Endothelial cell of umbilical vein (primary cell): ENCODE data around the gene BTBD2. TPM values are rescaled to one million over a fixed set of nuclear protein-coding genes. Genes with fewer than 3 reads are reported as not detected.

Experiments used
- BruUV-seq: library from RNA; stranded (reverse); fragments of 400-500 nt; replicated peaks from 2 replicates; lab custom pipeline; 2021; lab: Mats Ljungman, UMichigan
- CTCF ChIA-PET: fragments of 300-600, 350-600 bp; sonication (Branson Sonifier 250); formaldehyde crosslinking; loops from one replicate; lab custom pipeline; 2021; ENCODE audit warnings: antibody characterized with exemption, inconsistent platforms; lab: Charles Lee
- POLR2A ChIA-PET: fragments of 300-600, 350-600 bp; sonication (Branson Sonifier 250); formaldehyde crosslinking; loops from one replicate; lab custom pipeline; 2021; ENCODE audit warnings: antibody characterized with exemption, inconsistent platforms; lab: Charles Lee
- DNase-seq: peaks from one replicate; pipeline ENCODE4 v3.0.0-alpha.2; 2011; ENCODE audit warnings: low read depth, low spot score
- FAIRE-seq: peaks from 2 replicates; lab custom pipeline; 2011; peaks lifted over from hg19 to GRCh38; lab: Jason Lieb, UNC
- H2AFZ ChIP-seq: 2 replicates; pipeline ENCODE4 v1.6.0; 2012; ENCODE audit warnings: low read depth, low read length, control low read depth, inconsistent platforms
- H3K27ac ChIP-seq: 2 replicates; pipeline ENCODE4 v1.5.1; 2011; ENCODE audit warnings: low read depth, mild to moderate bottlenecking, control low read depth, low read length, moderate library complexity; ENCODE audit not compliant: insufficient read depth
- H3K27me3 ChIP-seq, 2 experiments: 2 replicates each; pipeline versions ENCODE4 v1.6.0 to v1.6.1; 2011; ENCODE audit warnings: low read length in 2 of 2, mixed read lengths in 1 of 2; ENCODE audit not compliant: control insufficient read depth in 2 of 2, insufficient read depth in 2 of 2
- H3K36me3 ChIP-seq, 2 experiments: 2 replicates in 1 of 2; 3 replicates in 1 of 2; pipeline ENCODE4 v1.5.1; 2011; ENCODE audit warnings: low read length in 2 of 2, mild to moderate bottlenecking in 1 of 2, moderate library complexity in 1 of 2; ENCODE audit not compliant: control insufficient read depth in 2 of 2, insufficient read depth in 2 of 2; ENCODE audit errors: extremely low read depth in 1 of 2
- H3K4me1 ChIP-seq: 3 replicates; pipeline ENCODE4 v1.5.1; 2011; ENCODE audit warnings: mild to moderate bottlenecking, low read length; ENCODE audit not compliant: control insufficient read depth, insufficient read depth; ENCODE audit errors: extremely low read depth
- H3K4me2 ChIP-seq: 2 replicates; pipeline ENCODE4 v1.6.1; 2011; ENCODE audit warnings: low read length, control low read depth, mixed read lengths; ENCODE audit not compliant: insufficient read depth
- H3K4me3 ChIP-seq, 3 experiments: fragments of 200-600 bp in 1 of 3; sonication (generic), shearing (Covaris generic) in 1 of 3; replicated peaks in 1 of 3; 2 replicates each; pipeline ENCODE4 v1.5.1; 2011 to 2016; ENCODE audit warnings: control low read depth in 3 of 3, low read length in 3 of 3, mild to moderate bottlenecking in 2 of 3, inconsistent platforms in 1 of 3, low read depth in 1 of 3, moderate library complexity in 1 of 3; ENCODE audit not compliant: insufficient read depth in 1 of 3
- H3K79me2 ChIP-seq: 2 replicates; pipeline ENCODE4 v1.6.0; 2012; ENCODE audit warnings: low read length, inconsistent platforms; ENCODE audit not compliant: control insufficient read depth, insufficient read depth
- H3K9ac ChIP-seq: replicated peaks from 2 replicates; pipeline ENCODE3; 2011; ENCODE audit warnings: low read length, control low read depth; ENCODE audit not compliant: insufficient read depth; ENCODE audit errors: extremely low read depth
- H3K9me1 ChIP-seq: replicated peaks from 3 replicates; pipeline ENCODE4 v1.6.0; 2011; ENCODE audit warnings: mild to moderate bottlenecking, low read length; ENCODE audit not compliant: control insufficient read depth, insufficient read depth; ENCODE audit errors: extremely low read depth
- H3K9me3 ChIP-seq: replicated peaks from 2 replicates; pipeline ENCODE4 v1.5.1; 2012; ENCODE audit warnings: low read length, inconsistent platforms; ENCODE audit not compliant: control insufficient read depth, insufficient read depth
- H4K20me1 ChIP-seq: replicated peaks from 2 replicates; pipeline ENCODE3; 2011; ENCODE audit warnings: mild to moderate bottlenecking, low read length; ENCODE audit not compliant: control insufficient read depth, insufficient read depth; ENCODE audit errors: extremely low read depth
- CTCF ChIP-seq, 2 donors: IDR thresholded peaks; 1 replicate in 1 of 2; 2 replicates in 1 of 2; pipeline ENCODE4 v1.5.1; 2011; ENCODE audit warnings: low read length in 2 of 2, mild to moderate bottlenecking in 2 of 2, moderate library complexity in 2 of 2, control low read depth in 1 of 2, inconsistent platforms in 1 of 2, low read depth in 1 of 2; ENCODE audit not compliant: insufficient read depth in 1 of 2; ENCODE audit errors: extremely low read depth in 1 of 2
- FOS ChIP-seq: IDR thresholded peaks from 2 replicates; pipeline ENCODE4 v1.6.1; 2011; ENCODE audit warnings: mild to moderate bottlenecking, low read length, moderate library complexity, borderline replicate concordance; ENCODE audit not compliant: insufficient read depth
- GATA2 ChIP-seq: IDR thresholded peaks from 2 replicates; pipeline ENCODE4 v1.7.0; 2011; ENCODE audit warnings: low read depth, mild to moderate bottlenecking, moderate library complexity, mixed read lengths, low read length; ENCODE audit not compliant: insufficient read length, insufficient read depth
- MAX ChIP-seq: IDR thresholded peaks from 2 replicates; pipeline ENCODE4 v1.6.1; 2011; ENCODE audit not compliant: insufficient read depth, insufficient read length
- MYC ChIP-seq: IDR thresholded peaks from one replicate; pipeline ENCODE4 v1.6.1; 2011; ENCODE audit warnings: mild to moderate bottlenecking, low read depth, low read length
- dilution Hi-C: fragments of 300-500 bp; cut with MboI; formaldehyde crosslinking; loops from one replicate; pipeline ENCODE4 v1.15.0; 2019; ENCODE audit warnings: low sequenced_read_pairs; ENCODE audit not compliant: extremely low pct_ligation_motif_present
- intact Hi-C: fragments of 100-400 bp; cut with micrococcal nuclease; formaldehyde crosslinking; loops from one replicate; pipeline ENCODE4 v1.10.0; 2022
- polyA plus RNA-seq, 4 experiments: library from polyadenylated mRNA; depleted of rRNA in 3 of 4; stranded (reverse) in 3 of 4; unstranded in 1 of 4; fragments of >200 nt; gene quantifications; 2 replicates each; pipeline versions ENCODE4 v1.2.1 to v1.2.3, GENCODE V29; 2011 to 2012; ENCODE audit warnings: missing spikeins in 1 of 4
- total RNA-seq: library from RNA; stranded (reverse); gene quantifications from 2 replicates; pipeline ENCODE4 v1.2.3, GENCODE V29; 2021

BTBD2 gene
- total and polyA plus RNA-seq, 2 donors (not counting 3 experiments of a cell fraction or from before 2014, with no cell fraction given) = 59.2 to 78.2 TPM

- no peaks in the 10 kb centered on the region for H3K36me3 ChIP-seq
- DNase-seq (no peak), FAIRE-seq (no peak)
Observed at GRCh38 chr19:1936430-1936829, 79.1 kb downstream of the BTBD2 start.

More at GRCh38 chr19:1936430-1936829, 79.1 kb downstream of the BTBD2 start:
- Histone ChIP-seq H4K20me1 (no peaks in the 10 kb centered on the region), H3K4me1 (peaks cover 7% of the 10 kb centered on the region), H3K4me3 (no peak overlapping the region), H3K9me1 (no peaks in the 10 kb centered on the region), H3K4me2 (no peak overlapping the region), H3K27ac (no peak overlapping the region), H2AFZ (no peak overlapping the region), H3K9me3 (no peaks in the 10 kb centered on the region), H3K27me3 (no peaks in the 10 kb centered on the region), H3K9ac (no peak overlapping the region), H3K79me2 (peaks cover 1% of the 10 kb centered on the region)
- intact Hi-C loops (loop anchor here (10.0 kb wide), 1 partner anchor 378 kb away; no protein-coding TSS in a partner anchor), dilution Hi-C loops (no loop called here)
- POLR2A ChIA-PET = no interaction called here
- TF ChIP-seq FOS (no peak), CTCF (IDR thresholded peaks at IDR 0.05; ENCODE audit: extremely low read depth in 1 of 2, insufficient read depth in 1 of 2, low read depth in 1 of 2, low read length in 2 of 2) (no peak), MYC (no peak), GATA2 (no peak), MAX (no peak)
- BruUV-seq = no TSS peak
- CTCF ChIA-PET = interaction anchor here (1.3 kb wide), 2 partner anchors 8 to 12 kb away, joined by 3 to 4 read pairs; no protein-coding TSS in a partner anchor
